HG02852 (cell line): ENCODE measurements around the gene CIAO3.

ENCODE experiments used
- ATAC-seq: cut with Tn5 transposase; IDR thresholded peaks from one replicate; pipeline ENCODE4 v1.9.1; 2021; ENCODE audit warnings: mild to moderate bottlenecking, moderate library complexity; ENCODE audit not compliant: unreplicated experiment

The CIAO3 gene

GRCh38 chr16:736936-737481 lies 3.8 kb downstream of the CIAO3 start:
- no peak for ATAC-seq

- ATAC-seq, result no peak
Observed at GRCh38 chr16:735982-736453, 4.8 kb downstream of the CIAO3 start.

- ATAC-seq, result no peak
Observed at GRCh38 chr16:734981-735881, 5.6 kb downstream of the CIAO3 start.

GRCh38 chr16:734208-734980 lies 6.4 kb downstream of the CIAO3 start:
- ATAC-seq, result no peak

GRCh38 chr16:733382-734207 lies 7.2 kb downstream of the CIAO3 start:
- no peak for ATAC-seq

- no peak for ATAC-seq
Observed at GRCh38 chr16:732936-733335, 7.9 kb downstream of the CIAO3 start.

- no peak for ATAC-seq
Observed at GRCh38 chr16:732332-732731, 8.5 kb downstream of the CIAO3 start.

- no peak for ATAC-seq
Observed at GRCh38 chr16:730666-731509, 9.9 kb downstream of the CIAO3 start.

- no peak for ATAC-seq
Observed at GRCh38 chr16:729768-730665, 10.8 kb downstream of the CIAO3 start.

- ATAC-seq, result no peak
Observed at GRCh38 chr16:728890-729744, 11.7 kb downstream of the CIAO3 start.

- no peak for ATAC-seq
Observed at GRCh38 chr16:728131-728889, 12.5 kb downstream of the CIAO3 start.

GRCh38 chr16:727291-727977 lies 13.4 kb downstream of the CIAO3 start:
- ATAC-seq, result no peak

- ATAC-seq, result no peak
Observed at GRCh38 chr16:726438-727290, 14.1 kb downstream of the CIAO3 start, which contains the start of the genes CCDC78 and HAGHL. Gene CCDC78, minus strand, starts transcription at chr16:726443. Its CDS starts 76 bp downstream, at chr16:726367. Gene HAGHL, plus strand, starts transcription at chr16:727106. Its CDS starts 404 bp downstream, at chr16:727510.

GRCh38 chr16:726188-726437 lies 14.7 kb downstream of the CIAO3 start:
- no peak for ATAC-seq

GRCh38 chr16:725463-726187 lies 15.2 kb downstream of the CIAO3 start:
- no peak for ATAC-seq
